Neural cell (in vitro differentiated cells): ENCODE results near the gene PROSER1. TPM values are rescaled to one million over a fixed set of nuclear protein-coding genes. Genes with fewer than 3 reads are reported as not detected.

ENCODE experiments used
- H2AFZ ChIP-seq: fragments of 200-600, 300-800 bp; sonication (generic), shearing (Covaris generic); 2 replicates; pipeline ENCODE4 v1.6.0; 2014; ENCODE audit warnings: low read depth, mild to moderate bottlenecking, antibody characterized with exemption, low read length, moderate library complexity
- H3F3A ChIP-seq: fragments of 200-600 bp; shearing (Covaris generic); 2 replicates; pipeline ENCODE4 v1.6.1; 2016; ENCODE audit warnings: mild to moderate bottlenecking, moderate library complexity, mixed read lengths, antibody characterized with exemption, low read length; ENCODE audit not compliant: insufficient read depth, poor library complexity, severe bottlenecking
- H3K27ac ChIP-seq: fragments of 200-600, 300-800 bp; sonication (generic), shearing (Covaris generic); 2 replicates; pipeline ENCODE4 v1.5.1; 2014; ENCODE audit warnings: mild to moderate bottlenecking, low read length, moderate library complexity
- H3K27me3 ChIP-seq: fragments of 300-800, 200-600 bp; sonication (generic), shearing (Covaris generic); 2 replicates; pipeline ENCODE4 v1.6.0; 2014; ENCODE audit warnings: mild to moderate bottlenecking, low read depth, low read length, moderate library complexity; ENCODE audit not compliant: insufficient read depth
- H3K36me3 ChIP-seq: fragments of 300-800, 200-600 bp; sonication (generic), shearing (Covaris generic); 2 replicates; pipeline ENCODE4 v1.5.1; 2014; ENCODE audit warnings: mild to moderate bottlenecking, antibody characterized with exemption, low read length, moderate library complexity; ENCODE audit not compliant: insufficient read depth
- H3K4me2 ChIP-seq: fragments of 300-800, 200-600 bp; sonication (generic), shearing (Covaris generic); 2 replicates; pipeline ENCODE4 v1.6.0; 2014; ENCODE audit warnings: mild to moderate bottlenecking, low read length
- H3K4me3 ChIP-seq: fragments of 300-800, 200-600 bp; sonication (generic), shearing (Covaris generic); 2 replicates; pipeline ENCODE4 v1.5.1; 2014; ENCODE audit warnings: mild to moderate bottlenecking, low read length, moderate library complexity
- H3K79me2 ChIP-seq: fragments of 200-600 bp; shearing (Covaris generic); replicated peaks from 2 replicates; pipeline ENCODE4 v1.6.0; 2014; ENCODE audit warnings: mild to moderate bottlenecking, low read length, moderate library complexity; ENCODE audit not compliant: insufficient read depth
- H3K9ac ChIP-seq: fragments of 300-800, 200-600 bp; sonication (generic), shearing (Covaris generic); 2 replicates; pipeline ENCODE4 v1.6.1; 2016; ENCODE audit warnings: mild to moderate bottlenecking, low read length, mixed read lengths
- H3K9me2 ChIP-seq: fragments of 200-600 bp; shearing (Covaris generic); 2 replicates; pipeline ENCODE4 v1.6.1; 2016; ENCODE audit warnings: mild to moderate bottlenecking, low read length, mixed read lengths; ENCODE audit not compliant: insufficient read depth
- H3K9me3 ChIP-seq: fragments of 200-600, 300-800 bp; sonication (generic), shearing (Covaris generic); 2 replicates; pipeline ENCODE4 v1.6.1; 2016; ENCODE audit warnings: mild to moderate bottlenecking, mixed run types, low read length, moderate library complexity, mixed read lengths
- H4K20me1 ChIP-seq: fragments of 200-600 bp; shearing (Covaris generic); 2 replicates; pipeline ENCODE4 v1.6.1; 2016; ENCODE audit warnings: mild to moderate bottlenecking, mixed run types; ENCODE audit not compliant: insufficient read depth
- EP300 ChIP-seq: fragments of 450-650 bp; conservative IDR thresholded peaks from 2 replicates; pipeline ENCODE4 v1.6.1; 2014; ENCODE audit warnings: antibody characterized with exemption, mild to moderate bottlenecking, moderate library complexity; ENCODE audit not compliant: poor library complexity, severe bottlenecking
- EZH2 ChIP-seq: fragments of 200-600, 300-800 bp; shearing (Covaris generic), sonication (generic); IDR thresholded peaks from 2 replicates; pipeline ENCODE4 v1.6.1; 2014; ENCODE audit warnings: antibody characterized with exemption, low read length, borderline replicate concordance, mild to moderate bottlenecking; ENCODE audit not compliant: insufficient read depth, poor library complexity, severe bottlenecking
- MXI1 ChIP-seq: fragments of 450-650 bp; conservative IDR thresholded peaks from 2 replicates; pipeline ENCODE4 v1.6.1; 2014; ENCODE audit warnings: antibody characterized with exemption, mild to moderate bottlenecking; ENCODE audit not compliant: poor library complexity, severe bottlenecking
- POLR2AphosphoS5 ChIP-seq: IDR thresholded peaks from 2 replicates; pipeline ENCODE4 v1.6.1; 2012
- RAD21 ChIP-seq: fragments of 450-650 bp; conservative IDR thresholded peaks from 2 replicates; pipeline ENCODE4 v1.6.1; 2014; ENCODE audit warnings: antibody characterized with exemption, mild to moderate bottlenecking, moderate library complexity
- SMC3 ChIP-seq: fragments of 450-650 bp; conservative IDR thresholded peaks from 2 replicates; pipeline ENCODE4 v1.6.1; 2014; ENCODE audit warnings: antibody characterized with exemption, mild to moderate bottlenecking, moderate library complexity; ENCODE audit not compliant: poor library complexity
- TAF1 ChIP-seq: IDR thresholded peaks from 2 replicates; pipeline ENCODE4 v1.6.1; 2012; ENCODE audit warnings: low read depth
- polyA plus RNA-seq: library from polyadenylated mRNA; depleted of rRNA; stranded (reverse); fragments of >200 nt; gene quantifications from 2 replicates; pipeline ENCODE4 v1.2.3, GENCODE V29; 2014
- TF ChIP-seq, protein P1 (sequence below): fragments of 450-650 bp; IDR thresholded peaks from 2 replicates; pipeline ENCODE4 v1.5.1; 2014; ENCODE audit warnings: antibody characterized with exemption, mild to moderate bottlenecking, moderate library complexity; ENCODE audit not compliant: poor library complexity, severe bottlenecking
- TF ChIP-seq, protein P2 (sequence below): IDR thresholded peaks from 2 replicates; pipeline ENCODE4 v1.6.1; 2012; ENCODE audit warnings: borderline replicate concordance

PROSER1 gene
- polyA plus RNA-seq, 1 donor from 2014 or later, result 28.2 TPM

DNA sequence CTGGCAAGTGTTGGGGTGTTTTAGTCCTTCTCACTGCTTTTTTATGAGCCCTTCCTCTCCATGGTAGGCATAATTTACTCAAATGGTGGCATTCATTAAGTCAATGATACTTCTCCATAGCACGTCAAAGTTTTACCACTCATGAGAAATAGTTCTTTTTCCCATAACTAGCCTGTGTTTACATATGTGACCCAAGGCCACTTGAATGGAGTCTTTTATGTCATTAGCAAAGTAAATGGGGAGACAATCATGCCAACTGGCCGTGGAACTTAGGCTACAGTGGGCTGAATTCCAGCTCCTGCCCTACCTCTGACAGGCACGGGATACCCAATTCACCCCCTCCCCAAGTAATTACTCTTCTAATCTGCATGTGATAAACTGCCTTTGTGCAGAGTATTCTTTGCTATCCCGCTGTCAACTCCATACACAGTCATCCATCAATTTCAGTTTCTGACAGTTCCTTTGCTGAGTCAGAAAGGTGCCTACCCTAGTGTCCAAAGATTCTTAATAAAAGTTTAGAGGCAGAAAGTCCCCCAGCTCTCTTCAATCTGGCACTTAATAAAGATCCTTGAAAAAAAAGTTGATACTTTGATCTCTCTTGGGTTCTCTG, 16.9 kb downstream of the PROSER1 start:
- Histone ChIP-seq H4K20me1 (no peaks in the 10 kb centered on the region), H3K9ac (no peak overlapping the region), H3F3A (no peaks in the 10 kb centered on the region), H3K9me3 (no peaks in the 10 kb centered on the region), H3K36me3 (peaks cover 7% of the 10 kb centered on the region), H3K27ac (no peak overlapping the region), H3K4me3 (no peak overlapping the region), H3K27me3 (no peaks in the 10 kb centered on the region), H3K9me2 (no peaks in the 10 kb centered on the region), H3K4me2 (no peak overlapping the region), H2AFZ (no peak overlapping the region), H3K79me2 (no peaks in the 10 kb centered on the region)
- no peak for TF ChIP-seq RAD21
- no peak for TF ChIP-seq MXI1
- TF ChIP-seq EZH2, result no peak
- no peak for TF ChIP-seq TAF1
- TF ChIP-seq, protein P1, sequence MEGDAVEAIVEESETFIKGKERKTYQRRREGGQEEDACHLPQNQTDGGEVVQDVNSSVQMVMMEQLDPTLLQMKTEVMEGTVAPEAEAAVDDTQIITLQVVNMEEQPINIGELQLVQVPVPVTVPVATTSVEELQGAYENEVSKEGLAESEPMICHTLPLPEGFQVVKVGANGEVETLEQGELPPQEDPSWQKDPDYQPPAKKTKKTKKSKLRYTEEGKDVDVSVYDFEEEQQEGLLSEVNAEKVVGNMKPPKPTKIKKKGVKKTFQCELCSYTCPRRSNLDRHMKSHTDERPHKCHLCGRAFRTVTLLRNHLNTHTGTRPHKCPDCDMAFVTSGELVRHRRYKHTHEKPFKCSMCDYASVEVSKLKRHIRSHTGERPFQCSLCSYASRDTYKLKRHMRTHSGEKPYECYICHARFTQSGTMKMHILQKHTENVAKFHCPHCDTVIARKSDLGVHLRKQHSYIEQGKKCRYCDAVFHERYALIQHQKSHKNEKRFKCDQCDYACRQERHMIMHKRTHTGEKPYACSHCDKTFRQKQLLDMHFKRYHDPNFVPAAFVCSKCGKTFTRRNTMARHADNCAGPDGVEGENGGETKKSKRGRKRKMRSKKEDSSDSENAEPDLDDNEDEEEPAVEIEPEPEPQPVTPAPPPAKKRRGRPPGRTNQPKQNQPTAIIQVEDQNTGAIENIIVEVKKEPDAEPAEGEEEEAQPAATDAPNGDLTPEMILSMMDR, result no peak
- TF ChIP-seq EP300, result no peak
- TF ChIP-seq SMC3, result no peak
- no peak for TF ChIP-seq POLR2AphosphoS5
- TF ChIP-seq, protein P2, sequence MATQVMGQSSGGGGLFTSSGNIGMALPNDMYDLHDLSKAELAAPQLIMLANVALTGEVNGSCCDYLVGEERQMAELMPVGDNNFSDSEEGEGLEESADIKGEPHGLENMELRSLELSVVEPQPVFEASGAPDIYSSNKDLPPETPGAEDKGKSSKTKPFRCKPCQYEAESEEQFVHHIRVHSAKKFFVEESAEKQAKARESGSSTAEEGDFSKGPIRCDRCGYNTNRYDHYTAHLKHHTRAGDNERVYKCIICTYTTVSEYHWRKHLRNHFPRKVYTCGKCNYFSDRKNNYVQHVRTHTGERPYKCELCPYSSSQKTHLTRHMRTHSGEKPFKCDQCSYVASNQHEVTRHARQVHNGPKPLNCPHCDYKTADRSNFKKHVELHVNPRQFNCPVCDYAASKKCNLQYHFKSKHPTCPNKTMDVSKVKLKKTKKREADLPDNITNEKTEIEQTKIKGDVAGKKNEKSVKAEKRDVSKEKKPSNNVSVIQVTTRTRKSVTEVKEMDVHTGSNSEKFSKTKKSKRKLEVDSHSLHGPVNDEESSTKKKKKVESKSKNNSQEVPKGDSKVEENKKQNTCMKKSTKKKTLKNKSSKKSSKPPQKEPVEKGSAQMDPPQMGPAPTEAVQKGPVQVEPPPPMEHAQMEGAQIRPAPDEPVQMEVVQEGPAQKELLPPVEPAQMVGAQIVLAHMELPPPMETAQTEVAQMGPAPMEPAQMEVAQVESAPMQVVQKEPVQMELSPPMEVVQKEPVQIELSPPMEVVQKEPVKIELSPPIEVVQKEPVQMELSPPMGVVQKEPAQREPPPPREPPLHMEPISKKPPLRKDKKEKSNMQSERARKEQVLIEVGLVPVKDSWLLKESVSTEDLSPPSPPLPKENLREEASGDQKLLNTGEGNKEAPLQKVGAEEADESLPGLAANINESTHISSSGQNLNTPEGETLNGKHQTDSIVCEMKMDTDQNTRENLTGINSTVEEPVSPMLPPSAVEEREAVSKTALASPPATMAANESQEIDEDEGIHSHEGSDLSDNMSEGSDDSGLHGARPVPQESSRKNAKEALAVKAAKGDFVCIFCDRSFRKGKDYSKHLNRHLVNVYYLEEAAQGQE, result no peak

DNA sequence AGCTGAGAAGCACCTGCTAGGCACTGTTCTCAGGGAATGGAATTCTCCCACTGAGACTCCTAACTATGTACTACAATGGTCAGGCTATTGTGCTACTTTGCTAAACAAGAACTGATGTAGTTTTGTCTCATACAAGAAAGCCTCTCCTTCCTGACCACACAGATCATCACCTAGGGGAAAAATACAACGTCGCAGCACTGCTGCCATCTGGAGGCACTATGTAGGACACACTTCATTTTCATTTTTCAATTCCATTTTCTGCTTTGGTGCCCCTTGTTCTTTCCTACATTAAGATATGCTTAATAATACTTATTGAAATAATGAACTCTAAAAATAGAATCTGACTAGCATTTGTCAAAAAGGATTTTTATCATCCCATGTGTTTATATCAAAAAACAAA, 21.1 kb downstream of the PROSER1 start:
- Histone ChIP-seq H3F3A (no peaks in the 10 kb centered on the region), H3K79me2 (no peaks in the 10 kb centered on the region), H3K27ac (no peak overlapping the region), H3K4me2 (no peak overlapping the region), H4K20me1 (no peaks in the 10 kb centered on the region), H3K4me3 (no peak overlapping the region), H3K27me3 (no peaks in the 10 kb centered on the region), H3K36me3 (peaks cover 11% of the 10 kb centered on the region), H3K9ac (no peak overlapping the region), H2AFZ (no peak overlapping the region), H3K9me2 (no peaks in the 10 kb centered on the region), H3K9me3 (no peaks in the 10 kb centered on the region)
- TF ChIP-seq TAF1, result no peak
- no peak for TF ChIP-seq EZH2
- TF ChIP-seq, protein P1, result peak; percentile 79
- TF ChIP-seq EP300, result no peak
- no peak for TF ChIP-seq POLR2AphosphoS5
- TF ChIP-seq RAD21, result peak; percentile 79
- TF ChIP-seq SMC3, result peak; percentile 83
- no peak for TF ChIP-seq MXI1
- TF ChIP-seq, protein P2, result no peak
